HUES6 (cell line): ENCODE results near the gene RASGEF1B.

Source experiments
- H3K27ac ChIP-seq: 2 replicates; pipeline ENCODE4 v1.7.0; 2013; ENCODE audit warnings: low read depth, mild to moderate bottlenecking, low read length, inconsistent platforms
- H3K27me3 ChIP-seq: 2 replicates; pipeline ENCODE4 v1.6.1; 2013; ENCODE audit warnings: low read length; ENCODE audit not compliant: control insufficient read depth, insufficient read depth
- H3K36me3 ChIP-seq: 2 replicates; pipeline ENCODE4 v1.6.1; 2013; ENCODE audit warnings: low read length; ENCODE audit not compliant: control insufficient read depth, insufficient read depth
- H3K4me1 ChIP-seq: 2 replicates; pipeline ENCODE4 v1.6.1; 2013; ENCODE audit warnings: low read length; ENCODE audit not compliant: control insufficient read depth, insufficient read depth
- H3K4me3 ChIP-seq: 2 replicates; pipeline ENCODE4 v1.5.1; 2013; ENCODE audit warnings: low read depth, low read length
- H3K9ac ChIP-seq: one replicate; pipeline ENCODE4 v1.6.1; 2013; ENCODE audit warnings: mild to moderate bottlenecking, low read length
- H3K9me3 ChIP-seq: 2 replicates; pipeline ENCODE4 v1.6.1; 2013; ENCODE audit warnings: low read depth, low read length; ENCODE audit not compliant: control insufficient read depth, insufficient read depth

RASGEF1B gene

DNA sequence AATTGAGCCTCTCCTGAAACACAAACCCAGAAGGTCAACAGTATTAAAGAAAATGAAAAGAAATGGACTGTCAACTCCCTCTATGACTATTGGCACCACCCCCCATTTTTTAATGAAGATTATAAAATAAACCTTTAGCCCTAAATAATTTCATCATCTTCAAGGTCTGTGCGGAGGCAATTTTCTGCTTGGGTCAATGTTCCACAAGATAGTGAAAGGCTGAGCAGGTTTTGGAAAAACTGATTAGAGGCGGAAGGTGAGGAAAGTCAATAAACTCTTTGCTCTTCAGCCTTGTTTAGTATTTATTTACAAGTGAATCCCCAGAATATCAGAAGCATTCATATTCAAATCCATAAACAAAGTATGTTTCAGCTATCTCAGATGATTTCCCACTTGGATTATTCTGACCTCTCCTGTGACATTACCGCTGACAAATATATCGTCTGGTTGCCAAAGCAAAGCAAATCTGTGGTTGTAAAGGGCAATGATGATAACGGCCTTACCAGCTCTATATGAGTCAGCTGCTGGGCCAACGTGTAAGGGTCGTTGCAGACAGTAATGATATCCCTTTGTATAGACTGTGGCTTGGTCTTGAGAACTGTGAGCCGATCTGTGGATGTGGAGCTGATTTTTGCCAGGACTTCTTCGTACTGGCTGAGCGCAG, 24.0 kb downstream of the RASGEF1B start:
- Histone ChIP-seq H3K4me1 (peaks cover 18% of the 10 kb centered on the region; the same call in 1 of the 2 replicates), H3K27ac (no peak overlapping the region), H3K27me3 (no peaks in the 10 kb centered on the region), H3K4me3 (no peak overlapping the region), H3K36me3 (peaks cover 22% of the 10 kb centered on the region; the same call in 1 of the 2 replicates), H3K9ac (no peak overlapping the region), H3K9me3 (no peaks in the 10 kb centered on the region)

DNA sequence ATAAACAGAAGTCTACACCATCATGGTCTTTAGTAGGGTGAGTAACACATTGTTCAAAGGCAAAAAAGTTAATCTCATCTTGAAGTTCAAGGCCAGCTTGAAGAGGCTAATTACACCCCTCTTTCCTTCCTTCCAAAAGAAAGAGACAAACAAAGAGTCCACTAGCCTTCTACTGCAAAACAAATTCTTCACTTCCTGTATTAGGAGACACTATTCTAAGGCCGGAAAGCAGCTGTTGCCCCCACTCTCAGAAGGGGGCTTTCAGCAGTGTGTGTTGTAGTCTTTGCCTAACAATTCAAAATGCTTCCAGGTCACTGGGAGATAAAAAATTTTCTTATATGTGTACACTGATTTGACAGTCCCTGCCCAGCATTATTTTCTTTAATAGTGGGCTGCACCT, 25.1 kb downstream of the RASGEF1B start:
- no peaks in the 10 kb centered on the region for H3K9me3 ChIP-seq
- no peak overlapping the region for H3K27ac ChIP-seq
- H3K9ac ChIP-seq, result no peak overlapping the region
- no peak overlapping the region for H3K4me3 ChIP-seq
- no peaks in the 10 kb centered on the region for H3K27me3 ChIP-seq
- H3K36me3 ChIP-seq, result peaks cover 22% of the 10 kb centered on the region; the same call in 1 of the 2 replicates
- peaks cover 13% of the 10 kb centered on the region; the same call in 1 of the 2 replicates for H3K4me1 ChIP-seq

DNA sequence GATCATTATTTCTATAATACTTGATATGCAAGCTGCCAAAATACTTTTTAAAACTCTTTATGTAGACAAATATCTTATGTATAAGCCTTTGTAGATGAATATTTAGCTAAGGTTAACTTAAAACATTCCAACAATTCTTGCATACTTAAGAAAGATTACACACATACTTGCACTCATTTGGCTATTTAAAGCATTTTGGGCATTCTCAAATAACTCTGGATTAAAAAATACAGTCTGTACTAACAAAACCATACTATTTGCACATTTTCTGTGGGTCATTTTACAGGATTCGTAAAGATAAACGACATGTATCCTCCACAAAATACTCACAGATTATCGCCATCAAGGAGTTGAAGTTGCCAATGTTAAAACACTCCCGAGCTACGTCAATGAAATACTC, 26.5 kb downstream of the RASGEF1B start:
- H3K36me3 ChIP-seq, result peaks cover 22% of the 10 kb centered on the region; the same call in 1 of the 2 replicates
- no peak overlapping the region for H3K4me3 ChIP-seq
- peaks cover 13% of the 10 kb centered on the region; the same call in 1 of the 2 replicates for H3K4me1 ChIP-seq
- no peak overlapping the region for H3K9ac ChIP-seq
- H3K9me3 ChIP-seq, result no peaks in the 10 kb centered on the region
- no peaks in the 10 kb centered on the region for H3K27me3 ChIP-seq
- no peak overlapping the region for H3K27ac ChIP-seq

DNA sequence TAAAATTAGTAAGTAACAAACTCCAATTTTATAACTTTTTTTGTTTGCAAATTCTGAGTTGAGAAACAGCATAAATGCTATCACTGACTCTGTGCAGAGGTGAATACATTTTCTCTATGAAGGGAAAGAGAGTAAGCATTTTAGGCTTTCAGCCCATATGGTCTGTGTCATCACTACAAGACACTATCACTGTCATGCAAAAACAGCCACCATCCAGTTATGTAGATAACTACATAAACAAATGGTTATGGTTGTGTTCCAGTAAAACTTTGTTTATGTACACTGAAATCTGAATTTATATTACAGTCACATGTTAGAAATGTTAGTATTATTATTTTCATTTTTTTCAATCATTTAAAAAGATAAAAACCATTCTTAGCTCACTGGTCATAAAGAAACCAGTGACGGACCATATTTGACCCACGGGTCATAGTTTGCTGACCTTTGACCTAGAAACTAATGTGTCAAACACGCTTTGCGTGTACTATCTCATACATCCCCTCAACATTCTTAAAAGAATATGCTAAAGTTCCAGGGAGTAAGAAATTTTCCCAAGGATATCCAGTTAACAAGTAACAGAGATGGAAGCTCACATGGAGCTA, 29.1 kb downstream of the RASGEF1B start:
- Histone ChIP-seq H3K4me3 (no peak overlapping the region), H3K36me3 (peaks cover 19% of the 10 kb centered on the region; the same call in 1 of the 2 replicates), H3K4me1 (peaks cover 5% of the 10 kb centered on the region; the same call in 1 of the 2 replicates), H3K9me3 (no peaks in the 10 kb centered on the region), H3K9ac (no peak overlapping the region), H3K27me3 (no peaks in the 10 kb centered on the region), H3K27ac (no peak overlapping the region)

DNA sequence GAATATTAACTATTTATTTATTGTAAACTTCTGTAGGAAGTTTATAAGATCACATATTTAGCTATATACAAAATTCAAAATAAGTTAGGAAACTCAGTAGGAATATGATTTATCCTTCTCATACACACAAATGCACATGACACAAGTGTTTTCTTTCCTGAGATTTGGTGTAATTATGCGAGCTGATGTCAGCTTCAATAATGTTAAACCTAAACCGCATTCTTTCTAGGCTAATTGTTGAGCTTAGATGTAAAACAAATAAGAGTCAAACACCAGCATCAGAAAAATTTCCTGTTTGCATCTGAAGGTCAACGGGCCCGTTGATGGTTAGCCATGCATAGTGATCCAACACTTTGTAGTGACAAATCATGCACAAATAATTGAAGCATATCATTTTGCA, 30.8 kb downstream of the RASGEF1B start:
- Histone ChIP-seq H3K9ac (no peak overlapping the region), H3K4me3 (no peak overlapping the region), H3K36me3 (peaks cover 19% of the 10 kb centered on the region; the same call in 1 of the 2 replicates), H3K27me3 (no peaks in the 10 kb centered on the region), H3K27ac (no peak overlapping the region), H3K9me3 (no peaks in the 10 kb centered on the region), H3K4me1 (no peaks in the 10 kb centered on the region)

DNA sequence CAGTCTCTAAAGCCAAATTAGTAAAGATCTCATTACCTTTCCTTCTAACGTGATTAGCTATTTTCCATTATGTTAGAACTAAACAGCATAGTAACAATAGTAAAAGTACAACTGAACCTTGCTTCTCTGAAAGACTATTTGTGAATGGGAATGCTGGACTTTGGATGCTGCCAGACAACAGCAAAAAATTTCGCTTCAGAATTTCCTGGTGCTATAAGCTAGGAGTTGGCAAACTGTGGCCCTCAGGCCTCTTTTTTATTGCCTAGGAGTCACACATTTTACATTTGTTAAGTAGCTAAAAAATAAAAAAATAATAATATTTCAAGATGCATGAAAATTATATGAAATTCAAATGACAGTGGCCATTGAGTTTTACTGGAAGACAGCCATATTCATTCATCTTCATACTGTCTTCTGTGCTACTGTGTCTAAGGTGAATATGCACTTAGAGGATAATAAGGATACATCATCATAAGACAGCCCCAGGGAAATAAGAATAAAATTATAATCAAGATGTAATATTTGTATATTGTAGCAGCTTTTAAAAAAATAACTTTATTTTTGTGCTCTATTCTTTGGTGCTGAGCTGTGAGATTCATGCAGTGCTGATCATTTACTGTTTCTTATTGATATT, 34.6 kb downstream of the RASGEF1B start:
- H3K27ac ChIP-seq, result no peak overlapping the region
- H3K9ac ChIP-seq, result no peak overlapping the region
- H3K27me3 ChIP-seq, result no peaks in the 10 kb centered on the region
- H3K4me3 ChIP-seq, result no peak overlapping the region
- H3K4me1 ChIP-seq, result no peaks in the 10 kb centered on the region
- no peaks in the 10 kb centered on the region; the same call in 1 of the 2 replicates for H3K36me3 ChIP-seq
- H3K9me3 ChIP-seq, result no peaks in the 10 kb centered on the region

DNA sequence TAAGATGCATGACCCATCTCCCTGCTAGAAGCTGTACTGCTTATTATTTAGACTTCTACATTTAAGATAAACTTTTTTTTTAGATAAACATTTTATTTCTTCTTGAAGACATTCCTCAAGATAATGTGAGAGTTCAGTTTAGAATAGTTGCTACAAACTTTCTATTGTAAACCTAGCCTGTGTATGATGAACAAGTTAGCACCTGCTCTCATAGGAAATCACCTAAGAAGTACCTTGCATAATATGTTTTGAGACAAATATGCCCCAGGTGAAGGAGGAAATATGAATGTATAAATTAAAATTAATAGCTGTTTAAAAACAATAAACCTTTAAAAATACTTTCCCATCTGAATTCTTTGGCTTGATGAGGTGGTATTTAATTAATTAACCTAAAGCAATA, 35.6 kb downstream of the RASGEF1B start:
- Histone ChIP-seq H3K4me3 (no peak overlapping the region), H3K4me1 (no peaks in the 10 kb centered on the region), H3K27me3 (no peaks in the 10 kb centered on the region), H3K9ac (no peak overlapping the region), H3K36me3 (peaks cover 4% of the 10 kb centered on the region), H3K27ac (no peak overlapping the region), H3K9me3 (no peaks in the 10 kb centered on the region)

DNA sequence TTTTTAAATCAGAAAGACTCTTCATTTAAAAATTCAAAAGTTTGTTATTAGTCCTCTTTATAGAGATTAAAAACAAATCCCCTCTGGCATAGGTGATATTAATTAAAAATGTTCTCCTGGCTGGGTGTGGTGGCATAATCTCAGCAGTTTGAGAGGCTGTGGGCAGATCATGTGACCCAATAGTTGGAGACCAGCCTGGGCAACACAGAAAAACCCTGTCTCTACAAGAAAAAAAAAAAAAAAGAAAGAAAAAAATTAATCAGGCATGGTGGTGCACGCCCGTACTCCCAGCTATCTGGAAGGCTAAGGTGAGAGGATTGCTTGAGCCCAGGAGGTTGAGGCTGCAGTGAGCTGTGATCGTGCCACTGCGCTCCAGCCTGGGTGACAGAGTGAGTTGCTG, 38.9 kb downstream of the RASGEF1B start:
- Histone ChIP-seq H3K36me3 (peaks cover 4% of the 10 kb centered on the region), H3K27ac (no peak overlapping the region), H3K27me3 (no peaks in the 10 kb centered on the region), H3K9me3 (no peaks in the 10 kb centered on the region), H3K4me1 (no peaks in the 10 kb centered on the region), H3K9ac (no peak overlapping the region), H3K4me3 (no peak overlapping the region)

DNA sequence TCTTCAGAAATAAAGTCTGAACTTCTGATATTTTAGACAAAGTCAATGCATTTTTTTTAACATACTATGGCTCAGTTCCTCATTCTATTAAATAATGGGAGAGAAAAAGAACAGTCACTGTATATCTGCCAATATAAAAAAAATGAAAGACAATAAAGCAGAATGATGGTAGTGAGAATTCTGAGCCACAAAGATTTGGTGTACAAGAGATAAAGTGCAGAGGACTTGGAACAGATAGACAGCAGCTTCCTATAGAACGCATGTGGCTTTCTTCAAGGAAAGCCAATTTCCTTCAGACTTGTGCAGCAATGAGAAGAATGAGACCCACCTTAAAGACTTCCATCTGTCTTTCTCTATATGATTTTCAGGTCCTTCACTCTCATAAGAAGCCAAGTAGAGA, 39.7 kb downstream of the RASGEF1B start:
- peaks cover 4% of the 10 kb centered on the region for H3K36me3 ChIP-seq

DNA sequence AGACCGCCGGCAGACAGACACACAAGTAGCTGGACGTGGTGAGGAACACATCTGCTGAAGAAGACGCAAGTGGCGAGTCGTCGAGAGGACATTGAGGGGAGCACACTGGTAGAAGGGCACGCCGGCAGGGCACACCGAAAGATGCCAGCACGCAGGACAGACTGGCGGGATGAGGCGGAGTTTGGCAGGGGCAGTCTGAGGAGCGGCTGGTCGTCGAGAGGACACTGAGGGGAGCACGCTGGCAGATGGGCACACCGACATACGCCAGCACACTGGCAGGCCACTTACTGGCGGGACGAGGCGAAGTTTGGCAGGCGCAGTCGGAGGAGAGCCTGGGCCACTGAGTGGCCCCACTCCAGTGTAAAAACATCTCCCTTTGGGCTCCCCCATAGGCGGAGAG, 42.1 kb downstream of the RASGEF1B start:
- no peaks in the 10 kb centered on the region for H3K27me3 ChIP-seq
- H3K27ac ChIP-seq, result no peak overlapping the region
- H3K4me3 ChIP-seq, result no peak overlapping the region
- no peak overlapping the region for H3K9ac ChIP-seq
- H3K36me3 ChIP-seq, result peaks cover 4% of the 10 kb centered on the region
- peaks cover 28% of the 10 kb centered on the region for H3K4me1 ChIP-seq
- no peaks in the 10 kb centered on the region for H3K9me3 ChIP-seq

More for the DNA sequence above, 39.7 kb downstream of the RASGEF1B start:
- no peak overlapping the region for H3K9ac ChIP-seq
- H3K9me3 ChIP-seq, result no peaks in the 10 kb centered on the region
- peaks cover 7% of the 10 kb centered on the region for H3K4me1 ChIP-seq
- H3K4me3 ChIP-seq, result no peak overlapping the region
- no peaks in the 10 kb centered on the region for H3K27me3 ChIP-seq
- H3K27ac ChIP-seq, result no peak overlapping the region

DNA sequence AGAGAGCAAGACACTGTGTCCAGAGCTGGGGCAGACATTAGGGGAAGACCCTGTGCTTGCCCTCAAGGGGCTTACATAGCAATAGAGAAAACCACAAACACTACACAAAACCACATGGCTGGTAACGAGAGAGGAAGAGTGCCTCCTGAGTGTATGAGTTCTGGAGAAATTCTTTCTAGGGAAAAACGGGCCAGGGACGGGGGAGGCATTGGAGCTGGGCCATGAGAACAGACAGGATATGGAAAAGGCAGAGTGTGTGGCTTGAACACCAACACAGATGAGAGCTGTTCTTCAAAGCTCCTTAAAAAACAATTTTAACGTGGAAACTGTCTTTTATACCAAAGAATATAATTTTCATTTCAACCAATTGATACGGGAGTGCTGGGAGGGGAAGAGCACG, 42.7 kb downstream of the RASGEF1B start:
- Histone ChIP-seq H3K36me3 (peaks cover 4% of the 10 kb centered on the region), H3K9me3 (no peaks in the 10 kb centered on the region), H3K4me3 (no peak overlapping the region), H3K27ac (no peak overlapping the region), H3K4me1 (peaks cover 34% of the 10 kb centered on the region), H3K9ac (no peak overlapping the region), H3K27me3 (no peaks in the 10 kb centered on the region)
